ENCODE results near the gene RASSF8. TPM values are rescaled to one million over a fixed set of nuclear protein-coding genes. Genes with fewer than 3 reads are reported as not detected.
A peak's percentile ranks its signal among the peaks of the same experiment; 100 is the strongest.

Gene RASSF8
- polyA plus RNA-seq, 1 donor (not counting 4 experiments of a cell fraction or from before 2014, with no cell fraction given) = 10.5 TPM

GRCh38 chr12:25980035-25980434 lies 21.6 kb downstream of the RASSF8 start:
- FAIRE-seq (no peak), DNase-seq (ENCODE audit: low read depth, low spot score) (no peak)
- no peaks in the 10 kb centered on the region for H3K9me1 ChIP-seq (ENCODE audit: control insufficient read depth, extremely low read depth, insufficient read depth, low read length)
- no peak overlapping the region for H3K27ac ChIP-seq (ENCODE audit: control insufficient read depth, insufficient read depth, low read length)
- H3K4me3 ChIP-seq (ENCODE audit: control insufficient read depth in 2 of 3, extremely low read depth in 1 of 3, insufficient read depth in 2 of 3, low read depth in 1 of 3, low read length in 3 of 3) = no peak overlapping the region
- peak overlapping the region; percentile 9 for H3K4me2 ChIP-seq (ENCODE audit: control insufficient read depth, extremely low read depth, insufficient read depth, low read depth, low read length)
- peaks cover 38% of the 10 kb centered on the region for H3K79me2 ChIP-seq (ENCODE audit: control insufficient read depth, insufficient read depth, low read length)
- H3K4me1 ChIP-seq (ENCODE audit: control insufficient read depth, extremely low read depth, insufficient read depth, low read length) = peaks cover 6% of the 10 kb centered on the region
- H3K36me3 ChIP-seq (ENCODE audit: control insufficient read depth in 2 of 2, extremely low read depth in 1 of 2, insufficient read depth in 2 of 2, low read length in 2 of 2) = no peaks in the 10 kb centered on the region
- H3K9ac ChIP-seq (ENCODE audit: control insufficient read depth, extremely low read depth, insufficient read depth, low read length) = no peak overlapping the region
- H2AFZ ChIP-seq (ENCODE audit: control insufficient read depth, low read length) = no peak overlapping the region
- TF ChIP-seq EZH2 (IDR thresholded peaks at IDR 0.05; ENCODE audit: low read length) = no peak
- TF ChIP-seq CTCF (optimal IDR thresholded peaks at IDR 0.05 in 1 of 3, IDR thresholded peaks at IDR 0.05 in 1 of 3, conservative IDR thresholded peaks at IDR 0.05 in 1 of 3; ENCODE audit: extremely low read depth in 1 of 3, insufficient read depth in 2 of 3, low read length in 3 of 3) = no peak
- dilution Hi-C loops (cut with MboI; ENCODE audit: extremely low pct_ligation_motif_present, low sequenced_read_pairs) = no loop called here
- no peaks in the 10 kb centered on the region for H3K9me3 ChIP-seq (ENCODE audit: control insufficient read depth, low read depth, low read length)
- H3K27me3 ChIP-seq (ENCODE audit: control insufficient read depth, extremely low read depth, insufficient read depth, low read length) = no peaks in the 10 kb centered on the region
- no peaks in the 10 kb centered on the region for H4K20me1 ChIP-seq (ENCODE audit: control insufficient read depth, extremely low read depth, insufficient read depth, low read length)

GRCh38 chr12:25981597-25981996 lies 23.1 kb downstream of the RASSF8 start:
- DNase-seq (ENCODE audit: low read depth, low spot score) (no peak), FAIRE-seq (no peak)
- TF ChIP-seq CTCF (optimal IDR thresholded peaks at IDR 0.05 in 1 of 3, IDR thresholded peaks at IDR 0.05 in 1 of 3, conservative IDR thresholded peaks at IDR 0.05 in 1 of 3; ENCODE audit: extremely low read depth in 1 of 3, insufficient read depth in 2 of 3, low read length in 3 of 3) (no peak), EZH2 (IDR thresholded peaks at IDR 0.05; ENCODE audit: low read length) (no peak)
- H3K79me2 ChIP-seq (ENCODE audit: control insufficient read depth, insufficient read depth, low read length) = peaks cover 41% of the 10 kb centered on the region
- H3K27me3 ChIP-seq (ENCODE audit: control insufficient read depth, extremely low read depth, insufficient read depth, low read length) = no peaks in the 10 kb centered on the region
- dilution Hi-C loops (cut with MboI; ENCODE audit: extremely low pct_ligation_motif_present, low sequenced_read_pairs) = no loop called here
- no peaks in the 10 kb centered on the region for H3K9me1 ChIP-seq (ENCODE audit: control insufficient read depth, extremely low read depth, insufficient read depth, low read length)
- no peak overlapping the region for H3K9ac ChIP-seq (ENCODE audit: control insufficient read depth, extremely low read depth, insufficient read depth, low read length)
- H3K36me3 ChIP-seq (ENCODE audit: control insufficient read depth in 2 of 2, extremely low read depth in 1 of 2, insufficient read depth in 2 of 2, low read length in 2 of 2) = peaks cover 0 to 3% of the 10 kb centered on the region in 2 experiments
- H3K4me2 ChIP-seq (ENCODE audit: control insufficient read depth, extremely low read depth, insufficient read depth, low read depth, low read length) = no peak overlapping the region
- H3K4me1 ChIP-seq (ENCODE audit: control insufficient read depth, extremely low read depth, insufficient read depth, low read length) = peaks cover 6% of the 10 kb centered on the region
- no peak overlapping the region for H2AFZ ChIP-seq (ENCODE audit: control insufficient read depth, low read length)
- no peaks in the 10 kb centered on the region for H3K9me3 ChIP-seq (ENCODE audit: control insufficient read depth, low read depth, low read length)
- no peaks in the 10 kb centered on the region for H4K20me1 ChIP-seq (ENCODE audit: control insufficient read depth, extremely low read depth, insufficient read depth, low read length)
- no peak overlapping the region for H3K4me3 ChIP-seq (ENCODE audit: control insufficient read depth in 2 of 3, extremely low read depth in 1 of 3, insufficient read depth in 2 of 3, low read depth in 1 of 3, low read length in 3 of 3)
- no peak overlapping the region for H3K27ac ChIP-seq (ENCODE audit: control insufficient read depth, insufficient read depth, low read length)

Data from keratinocyte (primary cell).